ENCODE results near the gene FMNL3. TPM values are rescaled to one million over a fixed set of nuclear protein-coding genes. Genes with fewer than 3 reads are reported as not detected.

FMNL3 gene
- polyA plus RNA-seq, 1 experiment = 13.3 TPM

- Histone ChIP-seq H3K4me3 (ENCODE audit: low read depth, low read length) (no peak overlapping the region), H3K27me3 (ENCODE audit: control insufficient read depth, insufficient read depth, low read length) (no peaks in the 10 kb centered on the region), H3K36me3 (ENCODE audit: control insufficient read depth, insufficient read depth, low read length) (no peaks in the 10 kb centered on the region)
- DNase-seq (ENCODE audit: low read depth) = no peak
- CTCF ChIA-PET = interaction anchor here (3.3 kb wide), 1 partner anchor 19 kb away, joined by 10 read pairs; no protein-coding TSS in a partner anchor
- POLR2A ChIA-PET = interaction anchor here (0.6 kb wide), 1 partner anchor 426 kb away, joined by 4 read pairs; no protein-coding TSS in a partner anchor
- no peak for TF ChIP-seq CTCF (IDR thresholded peaks at IDR 0.05; ENCODE audit: insufficient read depth, low read depth, low read length)
These were observed 14.4 kb downstream of the FMNL3 start for GRCh38 chr12:49692851-49693250.

- no peak overlapping the region for H3K4me3 ChIP-seq (ENCODE audit: low read depth, low read length)
- no peak for TF ChIP-seq CTCF (IDR thresholded peaks at IDR 0.05; ENCODE audit: insufficient read depth, low read depth, low read length)
- no peak for DNase-seq (ENCODE audit: low read depth)
- ChIA-PET CTCF (interaction anchor here (0.9 to 2.3 kb wide), 2 partner anchors 10 to 20 kb away, joined by 3 to 12 read pairs; no protein-coding TSS in a partner anchor), POLR2A (interaction anchor here (0.6 kb wide), 1 partner anchor 139 kb away, joined by 16 read pairs; no protein-coding TSS in a partner anchor)
- no peaks in the 10 kb centered on the region for H3K27me3 ChIP-seq (ENCODE audit: control insufficient read depth, insufficient read depth, low read length)
- no peaks in the 10 kb centered on the region for H3K36me3 ChIP-seq (ENCODE audit: control insufficient read depth, insufficient read depth, low read length)
These were observed 17.4 kb downstream of the FMNL3 start for GRCh38 chr12:49689785-49690184.

GRCh38 chr12:49689237-49689636, 18.0 kb downstream of the FMNL3 start:
- H3K36me3 ChIP-seq (ENCODE audit: control insufficient read depth, insufficient read depth, low read length) = no peaks in the 10 kb centered on the region
- ChIA-PET CTCF (interaction anchor here (0.9 to 2.3 kb wide), 5 partner anchors 8 to 19 kb away, joined by 3 to 12 read pairs (median 3); no protein-coding TSS in a partner anchor), POLR2A (interaction anchor here (0.6 kb wide), 1 partner anchor 139 kb away, joined by 16 read pairs; no protein-coding TSS in a partner anchor)
- H3K27me3 ChIP-seq (ENCODE audit: control insufficient read depth, insufficient read depth, low read length) = no peaks in the 10 kb centered on the region
- H3K4me3 ChIP-seq (ENCODE audit: low read depth, low read length) = no peak overlapping the region
- TF ChIP-seq CTCF (IDR thresholded peaks at IDR 0.05; ENCODE audit: insufficient read depth, low read depth, low read length) = no peak
- no peak for DNase-seq (ENCODE audit: low read depth)

GRCh38 chr12:49687941-49688340, 19.3 kb downstream of the FMNL3 start:
- TF ChIP-seq CTCF (IDR thresholded peaks at IDR 0.05; ENCODE audit: insufficient read depth, low read depth, low read length) = no peak
- CTCF ChIA-PET = interaction anchor here (1.1 to 2.3 kb wide), 4 partner anchors 9 to 20 kb away, joined by 3 to 12 read pairs (median 3); no protein-coding TSS in a partner anchor
- POLR2A ChIA-PET = no interaction called here
- H3K4me3 ChIP-seq (ENCODE audit: low read depth, low read length) = no peak overlapping the region
- H3K36me3 ChIP-seq (ENCODE audit: control insufficient read depth, insufficient read depth, low read length) = no peaks in the 10 kb centered on the region
- no peak for DNase-seq (ENCODE audit: low read depth)
- H3K27me3 ChIP-seq (ENCODE audit: control insufficient read depth, insufficient read depth, low read length) = no peaks in the 10 kb centered on the region

GRCh38 chr12:49684310-49684854, 22.8 kb downstream of the FMNL3 start:
- Histone ChIP-seq H3K27me3 (ENCODE audit: control insufficient read depth, insufficient read depth, low read length) (no peaks in the 10 kb centered on the region), H3K36me3 (ENCODE audit: control insufficient read depth, insufficient read depth, low read length) (no peaks in the 10 kb centered on the region), H3K4me3 (ENCODE audit: low read depth, low read length) (no peak overlapping the region)
- CTCF ChIA-PET = interaction anchor here (1.2 to 2.7 kb wide), 3 partner anchors 10 to 40 kb away, joined by 5 to 10 read pairs (median 6); no protein-coding TSS in a partner anchor
- POLR2A ChIA-PET = interaction anchor here (0.5 kb wide), 1 partner anchor 9 kb away, joined by 4 read pairs; no protein-coding TSS in a partner anchor
- TF ChIP-seq CTCF (IDR thresholded peaks at IDR 0.05; ENCODE audit: insufficient read depth, low read depth, low read length) = no peak
- no peak for DNase-seq (ENCODE audit: low read depth)

Data from BJ (cell line).